IPS-11a (cell line): ENCODE data around the gene RASSF3.

Experiments
- H3K4me3 ChIP-seq: one replicate; pipeline ENCODE4 v1.5.1; 2013; ENCODE audit warnings: low read depth, low read length, control low read depth

The RASSF3 gene

GRCh38 chr12:64667793-64668192, 57.5 kb downstream of the RASSF3 start:
- no peak overlapping the region for H3K4me3 ChIP-seq

- no peak overlapping the region for H3K4me3 ChIP-seq
These were observed 59.1 kb downstream of the RASSF3 start for GRCh38 chr12:64669270-64669842.

- no peak overlapping the region for H3K4me3 ChIP-seq
These were observed 59.7 kb downstream of the RASSF3 start for GRCh38 chr12:64670019-64670418.

GRCh38 chr12:64670919-64671639, 60.8 kb downstream of the RASSF3 start:
- H3K4me3 ChIP-seq = no peak overlapping the region

GRCh38 chr12:64671681-64672080, 61.4 kb downstream of the RASSF3 start:
- H3K4me3 ChIP-seq = no peak overlapping the region

GRCh38 chr12:64672925-64673409, 62.7 kb downstream of the RASSF3 start:
- H3K4me3 ChIP-seq = no peak overlapping the region

- no peak overlapping the region for H3K4me3 ChIP-seq
These were observed 63.3 kb downstream of the RASSF3 start for GRCh38 chr12:64673490-64674169.

- H3K4me3 ChIP-seq = no peak overlapping the region
These were observed 64.2 kb downstream of the RASSF3 start for GRCh38 chr12:64674367-64674922.

GRCh38 chr12:64675795-64676194, 65.5 kb downstream of the RASSF3 start:
- no peak overlapping the region for H3K4me3 ChIP-seq

GRCh38 chr12:64678248-64678647, 68.0 kb downstream of the RASSF3 start:
- no peak overlapping the region for H3K4me3 ChIP-seq

GRCh38 chr12:64678835-64679234, 68.5 kb downstream of the RASSF3 start:
- no peak overlapping the region for H3K4me3 ChIP-seq

- H3K4me3 ChIP-seq = no peak overlapping the region
These were observed 69.2 kb downstream of the RASSF3 start for GRCh38 chr12:64679487-64680001.

- no peak overlapping the region for H3K4me3 ChIP-seq
These were observed 69.9 kb downstream of the RASSF3 start for GRCh38 chr12:64680235-64680634.

- no peak overlapping the region for H3K4me3 ChIP-seq
These were observed 71.1 kb downstream of the RASSF3 start for GRCh38 chr12:64681200-64682052.

GRCh38 chr12:64682572-64683277, 72.4 kb downstream of the RASSF3 start:
- H3K4me3 ChIP-seq = no peak overlapping the region

- H3K4me3 ChIP-seq = no peak overlapping the region
These were observed 73.7 kb downstream of the RASSF3 start for GRCh38 chr12:64683816-64684543.

- no peak overlapping the region for H3K4me3 ChIP-seq
These were observed 74.8 kb downstream of the RASSF3 start for GRCh38 chr12:64685050-64685449.

GRCh38 chr12:64685605-64686004, 75.3 kb downstream of the RASSF3 start:
- no peak overlapping the region for H3K4me3 ChIP-seq

GRCh38 chr12:64687816-64688215, 77.5 kb downstream of the RASSF3 start:
- H3K4me3 ChIP-seq = no peak overlapping the region
